H9 (cell line): ENCODE measurements around the gene TTYH1. TPM values are rescaled to one million over a fixed set of nuclear protein-coding genes. Genes with fewer than 3 reads are reported as not detected.

Experiments
- DNase-seq: peaks from one replicate; pipeline ENCODE4 v3.0.0-alpha.2; 2017
- H2AFZ ChIP-seq: one replicate; pipeline ENCODE4 v1.6.1; 2013; ENCODE audit warnings: mild to moderate bottlenecking, low read length, control low read depth, moderate library complexity
- H2AK5ac ChIP-seq: 2 replicates; pipeline ENCODE4 v1.6.1; 2013; ENCODE audit warnings: low read length, control low read depth, mixed read lengths; ENCODE audit not compliant: insufficient read length
- H2BK120ac ChIP-seq: one replicate; pipeline ENCODE4 v1.6.1; 2013; ENCODE audit warnings: low read depth, mild to moderate bottlenecking, low read length, control low read depth, inconsistent platforms; ENCODE audit not compliant: poor library complexity, severe bottlenecking
- H2BK12ac ChIP-seq: 2 replicates; pipeline ENCODE4 v1.6.1; 2013; ENCODE audit warnings: low read length, control low read depth, mixed read lengths, low read depth; ENCODE audit not compliant: insufficient read length
- H2BK15ac ChIP-seq: 2 replicates; pipeline ENCODE4 v1.6.1; 2013; ENCODE audit warnings: low read depth, low read length, control low read depth
- H2BK20ac ChIP-seq: one replicate; pipeline ENCODE4 v1.6.1; 2013; ENCODE audit warnings: low read depth, mild to moderate bottlenecking, low read length, control low read depth, inconsistent platforms; ENCODE audit not compliant: poor library complexity, severe bottlenecking
- H2BK5ac ChIP-seq: 2 replicates; pipeline ENCODE4 v1.6.1; 2013; ENCODE audit warnings: low read length, control low read depth, mixed read lengths; ENCODE audit not compliant: insufficient read length
- H3K14ac ChIP-seq: 2 replicates; pipeline ENCODE4 v1.6.1; 2013; ENCODE audit warnings: low read length, control low read depth; ENCODE audit not compliant: insufficient read depth
- H3K18ac ChIP-seq: 2 replicates; pipeline ENCODE4 v1.6.1; 2013; ENCODE audit warnings: low read depth, mild to moderate bottlenecking, mixed read lengths, low read length, control low read depth; ENCODE audit not compliant: insufficient read length
- H3K23ac ChIP-seq: 2 replicates; pipeline ENCODE4 v1.6.1; 2013; ENCODE audit warnings: low read length, control low read depth, mixed read lengths, low read depth; ENCODE audit not compliant: insufficient read length
- H3K23me2 ChIP-seq: 2 replicates; pipeline ENCODE4 v1.6.1; 2013; ENCODE audit warnings: low read depth, mild to moderate bottlenecking, mixed read lengths, low read length, control low read depth; ENCODE audit not compliant: insufficient read length, poor library complexity, severe bottlenecking
- H3K27ac ChIP-seq: 2 replicates; pipeline ENCODE4 v1.5.1; 2013; ENCODE audit warnings: low read length, control low read depth, mixed read lengths, low read depth; ENCODE audit not compliant: insufficient read length
- H3K27me3 ChIP-seq: 2 replicates; pipeline ENCODE4 v1.6.1; 2013; ENCODE audit warnings: low read length, control low read depth, inconsistent platforms; ENCODE audit not compliant: insufficient read depth
- H3K4ac ChIP-seq: 2 replicates; pipeline ENCODE4 v1.6.1; 2013; ENCODE audit warnings: low read depth, mild to moderate bottlenecking, control low read depth, inconsistent platforms, low read length, moderate library complexity
- H3K4me1 ChIP-seq: 2 replicates; pipeline ENCODE4 v1.6.1; 2013; ENCODE audit warnings: low read length, control low read depth, inconsistent platforms; ENCODE audit not compliant: insufficient read depth
- H3K4me2 ChIP-seq: 2 replicates; pipeline ENCODE4 v1.6.1; 2013; ENCODE audit warnings: low read length, control low read depth, mixed read lengths; ENCODE audit not compliant: insufficient read length, insufficient read depth
- H3K56ac ChIP-seq: 2 replicates; pipeline ENCODE4 v1.6.1; 2013; ENCODE audit warnings: low read depth, mild to moderate bottlenecking, mixed read lengths, low read length, control low read depth; ENCODE audit not compliant: insufficient read length
- H3K79me1 ChIP-seq: 2 replicates; pipeline ENCODE4 v1.6.1; 2013; ENCODE audit warnings: low read depth, mild to moderate bottlenecking, moderate library complexity, low read length, control low read depth, inconsistent platforms; ENCODE audit not compliant: insufficient read depth, poor library complexity, severe bottlenecking
- H3K79me2 ChIP-seq: 2 replicates; pipeline ENCODE4 v1.6.1; 2013; ENCODE audit warnings: low read length, control low read depth, inconsistent platforms; ENCODE audit not compliant: insufficient read depth
- H3K9ac ChIP-seq: 2 replicates; pipeline ENCODE4 v1.6.1; 2013; ENCODE audit warnings: low read length, control low read depth, mixed read lengths; ENCODE audit not compliant: insufficient read length; ENCODE audit errors: extremely low read depth
- H3K9me3 ChIP-seq: one replicate; pipeline ENCODE4 v1.6.1; 2013; ENCODE audit warnings: low read depth, low read length, inconsistent platforms; ENCODE audit not compliant: control insufficient read depth
- H3T11ph ChIP-seq: one replicate; pipeline ENCODE4 v1.6.1; 2013; ENCODE audit warnings: mild to moderate bottlenecking, low read length, control low read depth, inconsistent platforms
- H4K20me1 ChIP-seq: one replicate; pipeline ENCODE4 v1.6.1; 2013; ENCODE audit not compliant: control insufficient read depth, insufficient read length, insufficient read depth
- H4K5ac ChIP-seq: 2 replicates; pipeline ENCODE4 v1.6.1; 2013; ENCODE audit warnings: low read depth, mild to moderate bottlenecking, mixed read lengths, low read length, control low read depth; ENCODE audit not compliant: insufficient read length
- H4K8ac ChIP-seq: replicated peaks from 2 replicates; pipeline ENCODE4 v1.6.1; 2013; ENCODE audit warnings: low read length, control low read depth, mixed read lengths, low read depth; ENCODE audit not compliant: insufficient read length
- H4K91ac ChIP-seq: 2 replicates; pipeline ENCODE4 v1.6.1; 2013; ENCODE audit warnings: low read depth, mild to moderate bottlenecking, moderate library complexity, mixed read lengths, low read length, control low read depth; ENCODE audit not compliant: insufficient read length
- H3K27ac Mint-ChIP-seq, 3 experiments: 2 replicates in 2 of 3; 3 replicates in 1 of 3; pipeline ENCODE4 v1.8.0; 2020 to 2021; ENCODE audit warnings: mixed read lengths in 3 of 3, mild to moderate bottlenecking in 1 of 3, moderate library complexity in 1 of 3
- H3K27me3 Mint-ChIP-seq: 2 replicates; pipeline ENCODE4 v1.8.0; 2021; ENCODE audit warnings: low read depth, mild to moderate bottlenecking, moderate library complexity, mixed read lengths
- H3K36me3 Mint-ChIP-seq, 3 experiments: 2 replicates in 2 of 3; 3 replicates in 1 of 3; pipeline ENCODE4 v1.8.0; 2020 to 2021; ENCODE audit warnings: low read depth in 3 of 3, mixed read lengths in 3 of 3; ENCODE audit not compliant: insufficient read depth in 1 of 3
- H3K4me1 Mint-ChIP-seq, 2 experiments: 2 replicates each; pipeline ENCODE4 v1.8.0; 2020; ENCODE audit warnings: mixed read lengths in 2 of 2
- H3K4me3 Mint-ChIP-seq, 2 experiments: 2 replicates in 1 of 2; 3 replicates in 1 of 2; pipeline ENCODE4 v1.8.0; 2020 to 2021; ENCODE audit warnings: mild to moderate bottlenecking in 2 of 2, mixed read lengths in 2 of 2, moderate library complexity in 1 of 2
- H3K9me3 Mint-ChIP-seq, 2 experiments: 2 replicates in 1 of 2; 3 replicates in 1 of 2; pipeline ENCODE4 v1.8.0; 2020; ENCODE audit warnings: mild to moderate bottlenecking in 2 of 2, mixed read lengths in 2 of 2, moderate library complexity in 1 of 2
- WGBS: extraction: QIAGEN DNeasy Blood & Tissue Kit; methylation state at CpG from one replicate; pipeline ENCODE4 v1.1.7; 2013; ENCODE audit warnings: missing lambda C conversion rate, low lambda C conversion rate, mixed read lengths; ENCODE audit not compliant: insufficient read length; ENCODE audit errors: extremely low coverage; 5-methylcytosine and 5-hydroxymethylcytosine counted together
- total RNA-seq: library from RNA; stranded (reverse); gene quantifications from 2 replicates; pipeline ENCODE4 v1.2.1, GENCODE V29; 2021
- TF ChIP-seq, protein P1 (sequence below): fragments of 200-600 bp; sonication (generic); conservative IDR thresholded peaks from 3 replicates; pipeline ENCODE4 v1.8.0; 2021; ENCODE audit warnings: antibody characterized with exemption, mild to moderate bottlenecking

TTYH1 gene
- total RNA-seq, 1 experiment from 2014 or later = 47.1 TPM

DNA sequence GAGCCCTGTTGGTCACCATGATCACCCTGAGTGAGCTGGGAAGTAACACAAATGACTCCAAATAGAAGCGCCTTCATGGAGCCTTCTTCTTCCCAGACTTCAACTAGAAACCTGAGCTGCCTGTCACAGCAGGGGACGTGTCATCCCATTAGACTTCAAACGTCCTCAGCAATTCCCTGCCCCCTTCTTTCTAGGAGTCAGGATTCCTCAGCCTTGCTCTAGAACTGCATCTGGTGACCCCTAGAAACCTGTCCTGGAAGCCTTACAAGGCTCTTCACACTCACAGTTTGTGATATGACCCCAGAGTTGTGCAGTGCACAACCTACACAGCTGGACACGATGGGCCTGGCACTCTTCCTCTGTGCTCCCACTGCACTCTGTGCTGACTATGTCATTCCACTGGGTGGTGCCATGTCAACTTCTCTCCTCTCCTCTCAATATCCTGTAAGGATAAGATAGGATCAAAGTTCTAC, 23.6 kb upstream of the TTYH1 start:
- no peak overlapping the region for H4K8ac ChIP-seq

More for the DNA sequence above, 23.6 kb upstream of the TTYH1 start:
- no peak overlapping the region for H2BK15ac ChIP-seq
- Mint-ChIP-seq H3K4me1 (peaks cover 16 to 20% of the 10 kb centered on the region in 2 experiments), H3K36me3 (no peaks in the 10 kb centered on the region), H3K27ac (no peak overlapping the region), H3K9me3 (peaks cover 2 to 30% of the 10 kb centered on the region in 2 experiments; a peak in 1 of 5 replicates), H3K4me3 (no peak overlapping the region; a peak in 1 of 5 replicates), H3K27me3 (peaks cover 63% of the 10 kb centered on the region)
- H3K9me3 ChIP-seq = no peaks in the 10 kb centered on the region
- no peak overlapping the region for H2BK120ac ChIP-seq
- H3K79me1 ChIP-seq = no peaks in the 10 kb centered on the region
- H3K23ac ChIP-seq = no peak overlapping the region
- no peak overlapping the region for H2BK20ac ChIP-seq
- H3K4me1 ChIP-seq = no peaks in the 10 kb centered on the region
- no peaks in the 10 kb centered on the region for H4K20me1 ChIP-seq
- no peak overlapping the region for H3K9ac ChIP-seq
- H3K27ac ChIP-seq = no peak overlapping the region
- no peak overlapping the region for H3K4ac ChIP-seq
- peak; percentile 52 for DNase-seq
- H3K79me2 ChIP-seq = no peaks in the 10 kb centered on the region
- H3K23me2 ChIP-seq = no peaks in the 10 kb centered on the region
- H3K56ac ChIP-seq = no peak overlapping the region
- no peak overlapping the region for H2AK5ac ChIP-seq
- no peak overlapping the region for H3K18ac ChIP-seq
- no peak overlapping the region for H3K14ac ChIP-seq
- no peak overlapping the region for H3T11ph ChIP-seq
- TF ChIP-seq, protein P1, sequence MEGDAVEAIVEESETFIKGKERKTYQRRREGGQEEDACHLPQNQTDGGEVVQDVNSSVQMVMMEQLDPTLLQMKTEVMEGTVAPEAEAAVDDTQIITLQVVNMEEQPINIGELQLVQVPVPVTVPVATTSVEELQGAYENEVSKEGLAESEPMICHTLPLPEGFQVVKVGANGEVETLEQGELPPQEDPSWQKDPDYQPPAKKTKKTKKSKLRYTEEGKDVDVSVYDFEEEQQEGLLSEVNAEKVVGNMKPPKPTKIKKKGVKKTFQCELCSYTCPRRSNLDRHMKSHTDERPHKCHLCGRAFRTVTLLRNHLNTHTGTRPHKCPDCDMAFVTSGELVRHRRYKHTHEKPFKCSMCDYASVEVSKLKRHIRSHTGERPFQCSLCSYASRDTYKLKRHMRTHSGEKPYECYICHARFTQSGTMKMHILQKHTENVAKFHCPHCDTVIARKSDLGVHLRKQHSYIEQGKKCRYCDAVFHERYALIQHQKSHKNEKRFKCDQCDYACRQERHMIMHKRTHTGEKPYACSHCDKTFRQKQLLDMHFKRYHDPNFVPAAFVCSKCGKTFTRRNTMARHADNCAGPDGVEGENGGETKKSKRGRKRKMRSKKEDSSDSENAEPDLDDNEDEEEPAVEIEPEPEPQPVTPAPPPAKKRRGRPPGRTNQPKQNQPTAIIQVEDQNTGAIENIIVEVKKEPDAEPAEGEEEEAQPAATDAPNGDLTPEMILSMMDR = peak; percentile 48; the same call in 2 of the 3 replicates
- no peak overlapping the region for H2BK12ac ChIP-seq
- WGBS = no CpG with 5 or more reads among the region's 4 CpGs
- no peak overlapping the region for H2BK5ac ChIP-seq
- peak overlapping the region; percentile 20 for H3K4me2 ChIP-seq
- peaks cover 2% of the 10 kb centered on the region; the same call in 1 of the 2 replicates for H3K27me3 ChIP-seq
- no peak overlapping the region for H4K91ac ChIP-seq
- no peak overlapping the region for H2AFZ ChIP-seq
- no peak overlapping the region for H4K5ac ChIP-seq
